MM.1S (cell line): Measurements from ENCODE around the gene CHRDL1.
"Not testable (repeated sequence)": the region's sequence is repeated elsewhere in the genome, so short reads cannot be mapped to it uniquely, and the experiment has no call there.

ENCODE experiments used
- DNase-seq: peaks from one replicate; pipeline ENCODE4 v3.0.0-alpha.2; 2015
- H2AFZ ChIP-seq: fragments of 300-600 bp; sonication (generic); 2 replicates; pipeline ENCODE4 v1.6.0; 2016; ENCODE audit warnings: antibody characterized with exemption, low read length
- H3F3A ChIP-seq: fragments of 300-600 bp; sonication (generic); 2 replicates; pipeline ENCODE4 v1.6.1; 2016; ENCODE audit warnings: mild to moderate bottlenecking, antibody characterized with exemption, low read length, moderate library complexity, mixed read lengths; ENCODE audit not compliant: insufficient read depth
- H3K27ac ChIP-seq: fragments of 300-600 bp; sonication (generic); 2 replicates; pipeline ENCODE4 v1.5.1; 2016; ENCODE audit warnings: mild to moderate bottlenecking, low read length
- H3K27me3 ChIP-seq: fragments of 300-600 bp; sonication (generic); replicated peaks from 2 replicates; pipeline ENCODE4 v1.6.0; 2016; ENCODE audit warnings: low read length; ENCODE audit not compliant: insufficient read depth
- H3K36me3 ChIP-seq: fragments of 300-600 bp; sonication (generic); replicated peaks from 2 replicates; pipeline ENCODE4 v1.6.1; 2016; ENCODE audit warnings: mild to moderate bottlenecking, low read length, mixed read lengths; ENCODE audit not compliant: insufficient read depth
- H3K4me1 ChIP-seq: fragments of 300-600 bp; sonication (generic); 2 replicates; pipeline ENCODE4 v1.6.1; 2016; ENCODE audit warnings: low read length, mixed read lengths
- H3K4me2 ChIP-seq: fragments of 300-600 bp; sonication (generic); 2 replicates; pipeline ENCODE4 v1.6.0; 2016; ENCODE audit warnings: low read depth, low read length
- H3K4me3 ChIP-seq: fragments of 300-600 bp; sonication (generic); 2 replicates; pipeline ENCODE4 v1.5.1; 2016; ENCODE audit warnings: low read length, mixed read lengths
- H3K79me2 ChIP-seq: fragments of 300-600 bp; sonication (generic); 2 replicates; pipeline ENCODE4 v1.6.1; 2016; ENCODE audit warnings: mixed run types, low read length, mixed read lengths
- H3K9ac ChIP-seq: fragments of 300-600 bp; sonication (generic); 2 replicates; pipeline ENCODE4 v1.6.1; 2016; ENCODE audit warnings: low read length, mixed read lengths
- H3K9me2 ChIP-seq: fragments of 300-600 bp; sonication (generic); replicated peaks from 2 replicates; pipeline ENCODE4 v1.6.1; 2016; ENCODE audit warnings: mild to moderate bottlenecking, low read length, mixed read lengths; ENCODE audit not compliant: insufficient read depth
- H3K9me3 ChIP-seq: fragments of 300-600 bp; sonication (generic); replicated peaks from 2 replicates; pipeline ENCODE4 v1.6.1; 2016; ENCODE audit warnings: mild to moderate bottlenecking, low read length, mixed read lengths; ENCODE audit not compliant: insufficient read depth
- H4K20me1 ChIP-seq: fragments of 300-600 bp; sonication (generic); 2 replicates; pipeline ENCODE4 v1.6.1; 2016; ENCODE audit warnings: mild to moderate bottlenecking, low read length, moderate library complexity, mixed read lengths; ENCODE audit not compliant: insufficient read depth
- CTCF ChIP-seq: fragments of 300-600 bp; sonication (generic); IDR thresholded peaks from 2 replicates; pipeline ENCODE4 v1.5.1; 2016; ENCODE audit warnings: antibody characterized with exemption, low read length, mixed read lengths
- EZH2 ChIP-seq: fragments of 300-600 bp; sonication (generic); optimal IDR thresholded peaks from 2 replicates; pipeline ENCODE3; 2017; ENCODE audit warnings: low read depth, mild to moderate bottlenecking, antibody characterized with exemption, low read length, mixed read lengths
- EZH2phosphoT487 ChIP-seq: fragments of 300-600 bp; sonication (generic); IDR thresholded peaks from 2 replicates; pipeline ENCODE4 v1.6.1; 2018; ENCODE audit warnings: antibody characterized with exemption, low read length

The CHRDL1 gene

DNA sequence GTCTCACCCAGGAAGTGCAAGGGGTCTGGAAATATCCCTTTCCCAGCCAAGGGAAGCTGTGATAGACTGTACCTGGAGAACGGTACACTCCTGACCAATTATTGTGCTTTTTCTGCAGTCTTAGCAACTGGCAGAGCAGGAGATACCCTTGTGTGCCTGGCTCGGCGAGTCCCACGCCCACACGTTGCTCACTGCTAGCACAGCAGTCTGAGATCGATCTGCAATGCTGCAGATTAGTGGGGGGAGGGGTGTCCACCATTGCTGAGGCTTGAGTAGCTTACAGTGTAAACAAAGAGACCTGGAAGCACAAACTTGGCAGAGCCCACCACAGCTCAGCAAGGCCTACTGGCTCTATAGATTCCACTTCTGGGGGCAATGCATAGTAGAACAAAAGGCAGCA lies 138.5 kb downstream of the CHRDL1 start:
- Histone ChIP-seq H3K4me1 (no peaks in the 10 kb centered on the region), H3K36me3 (no peaks in the 10 kb centered on the region), H3K4me2 (no peak overlapping the region), H4K20me1 (no peaks in the 10 kb centered on the region), H3K27ac (no peak overlapping the region), H3K4me3 (no peak overlapping the region), H3K27me3 (no peaks in the 10 kb centered on the region), H3K9me2 (no peaks in the 10 kb centered on the region), H3K79me2 (no peaks in the 10 kb centered on the region), H3K9ac (no peak overlapping the region), H3F3A (no peaks in the 10 kb centered on the region), H2AFZ (no peak overlapping the region), H3K9me3 (no peaks in the 10 kb centered on the region)
- no peak for DNase-seq
- TF ChIP-seq CTCF (no peak), EZH2phosphoT487 (no peak), EZH2 (no peak)

DNA sequence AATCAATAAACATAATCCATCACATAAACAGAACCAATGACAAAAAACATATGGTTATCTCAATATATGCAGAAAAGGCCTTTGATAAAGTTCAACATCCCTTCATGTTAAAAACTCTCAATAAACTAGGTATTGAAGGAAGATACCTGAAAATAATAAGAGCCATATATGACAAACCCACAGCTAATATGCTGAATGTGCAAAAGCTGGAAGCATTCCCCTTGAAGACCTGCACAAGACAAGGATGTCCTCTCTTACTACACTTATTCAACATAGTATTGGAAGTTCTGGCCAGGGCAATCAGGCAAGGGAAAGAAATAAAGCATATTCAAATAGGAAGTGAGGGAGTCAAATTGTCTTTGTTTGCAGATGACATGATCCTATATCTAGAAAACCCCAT lies 141.3 kb downstream of the CHRDL1 start:
- H3K4me3 ChIP-seq, H3K4me1 ChIP-seq, DNase-seq, H3K79me2 ChIP-seq, H2AFZ ChIP-seq, H3K36me3 ChIP-seq, H3K9me3 ChIP-seq, H3K27me3 ChIP-seq, H3K27ac ChIP-seq, H3K9me2 ChIP-seq, H3K4me2 ChIP-seq, H3F3A ChIP-seq, H3K9ac ChIP-seq, H4K20me1 ChIP-seq: not testable (repeated sequence)

- DNase-seq: no peak
These were observed 149.2 kb downstream of the CHRDL1 start for GRCh38 chrX:110646386-110646785.

More at GRCh38 chrX:110646386-110646785, 149.2 kb downstream of the CHRDL1 start:
- H3K4me3 ChIP-seq: no peak overlapping the region
- no peaks in the 10 kb centered on the region for H3K4me1 ChIP-seq
- H3K36me3 ChIP-seq: no peaks in the 10 kb centered on the region
- H3K79me2 ChIP-seq: no peaks in the 10 kb centered on the region
- no peak overlapping the region for H3K4me2 ChIP-seq
- H3K9me2 ChIP-seq: no peaks in the 10 kb centered on the region
- H3F3A ChIP-seq: no peaks in the 10 kb centered on the region
- TF ChIP-seq EZH2phosphoT487 (no peak), CTCF (no peak), EZH2 (no peak)
- no peak overlapping the region for H2AFZ ChIP-seq
- no peak overlapping the region for H3K9ac ChIP-seq
- H3K27ac ChIP-seq: no peak overlapping the region
- H3K9me3 ChIP-seq: no peaks in the 10 kb centered on the region
- no peaks in the 10 kb centered on the region for H4K20me1 ChIP-seq
- H3K27me3 ChIP-seq: no peaks in the 10 kb centered on the region
